ENCODE measurements around the gene GRAP2. TPM values are rescaled to one million over a fixed set of nuclear protein-coding genes. Genes with fewer than 3 reads are reported as not detected.

Gene GRAP2
- total RNA-seq, 6 donors from 2014 or later: 3.2 to 22.0 (median 7.2) TPM

- no peaks in the 10 kb centered on the region for H3K4me1 ChIP-seq
- TF ChIP-seq POLR2A (IDR thresholded peaks at IDR 0.05) (no peak), CTCF (IDR thresholded peaks at IDR 0.05) (no peak), EP300 (IDR thresholded peaks at IDR 0.05) (no peak), POLR2AphosphoS5 (IDR thresholded peaks at IDR 0.05) (no peak)
- peaks cover 0 to 3% (median 0%) of the 10 kb centered on the region in 4 donors for H3K27me3 ChIP-seq
- ATAC-seq (ENCODE audit: low FRiP score in 2 of 2) (no peak), DNase-seq (no peak)
- no peak overlapping the region for H3K27ac ChIP-seq
- 55 to 62% methylated on average over 4 of the region's 4 CpGs for WGBS, 2 donors
- H3K36me3 ChIP-seq: no peaks in the 10 kb centered on the region
- H3K9me3 ChIP-seq: no peaks in the 10 kb centered on the region
- no peak overlapping the region for H3K4me3 ChIP-seq
Observed at GRCh38 chr22:39935116-39935515, 34.2 kb downstream of the GRAP2 start.

GRCh38 chr22:39935612-39936011 lies 34.7 kb downstream of the GRAP2 start:
- ATAC-seq (ENCODE audit: low FRiP score in 2 of 2) (no peak), DNase-seq (no peak)
- no peak overlapping the region for H3K4me3 ChIP-seq
- TF ChIP-seq POLR2AphosphoS5 (IDR thresholded peaks at IDR 0.05): no peak
- TF ChIP-seq EP300 (IDR thresholded peaks at IDR 0.05): no peak
- no peak for TF ChIP-seq POLR2A (IDR thresholded peaks at IDR 0.05)
- TF ChIP-seq CTCF (IDR thresholded peaks at IDR 0.05): no peak
- H3K36me3 ChIP-seq: no peaks in the 10 kb centered on the region
- no peaks in the 10 kb centered on the region for H3K4me1 ChIP-seq
- no peaks in the 10 kb centered on the region for H3K9me3 ChIP-seq
- H3K27me3 ChIP-seq: peaks cover 0 to 3% (median 0%) of the 10 kb centered on the region in 4 donors
- no peak overlapping the region for H3K27ac ChIP-seq
- WGBS, 2 donors: 59 to 70% methylated on average over 6 of the region's 6 CpGs

GRCh38 chr22:39936523-39937145 lies 35.8 kb downstream of the GRAP2 start:
- 45 to 55% methylated on average over 6 of the region's 6 CpGs for WGBS, 2 donors
- peaks cover 0 to 3% (median 0%) of the 10 kb centered on the region in 4 donors for H3K27me3 ChIP-seq
- TF ChIP-seq CTCF (IDR thresholded peaks at IDR 0.05): no peak
- no peak for TF ChIP-seq POLR2AphosphoS5 (IDR thresholded peaks at IDR 0.05)
- TF ChIP-seq EP300 (IDR thresholded peaks at IDR 0.05): no peak
- no peak for TF ChIP-seq POLR2A (IDR thresholded peaks at IDR 0.05)
- H3K36me3 ChIP-seq: no peaks in the 10 kb centered on the region
- ATAC-seq (ENCODE audit: low FRiP score in 2 of 2): no peak
- DNase-seq: no peak
- no peaks in the 10 kb centered on the region for H3K9me3 ChIP-seq
- no peak overlapping the region for H3K4me3 ChIP-seq
- H3K4me1 ChIP-seq: no peaks in the 10 kb centered on the region
- H3K27ac ChIP-seq: no peak overlapping the region

- TF ChIP-seq POLR2AphosphoS5 (IDR thresholded peaks at IDR 0.05): no peak
- no peak for TF ChIP-seq EP300 (IDR thresholded peaks at IDR 0.05)
- no peak for TF ChIP-seq CTCF (IDR thresholded peaks at IDR 0.05)
- TF ChIP-seq POLR2A (IDR thresholded peaks at IDR 0.05): no peak
- Histone ChIP-seq H3K27ac (no peak overlapping the region), H3K36me3 (no peaks in the 10 kb centered on the region), H3K4me1 (no peaks in the 10 kb centered on the region), H3K4me3 (no peak overlapping the region), H3K27me3 (peaks cover 0 to 3% (median 0%) of the 10 kb centered on the region in 4 donors), H3K9me3 (no peaks in the 10 kb centered on the region)
- WGBS, 2 donors: 66 to 74% methylated on average over 3 of the region's 3 CpGs
- ATAC-seq (ENCODE audit: low FRiP score in 2 of 2) (no peak), DNase-seq (no peak)
Observed at GRCh38 chr22:39937906-39938305, 37.0 kb downstream of the GRAP2 start.

- WGBS, 2 donors: 83 to 84% methylated on average over 9 to 14 of the region's 14 CpGs
- Histone ChIP-seq H3K27me3 (peaks cover 0 to 3% (median 0%) of the 10 kb centered on the region in 4 donors), H3K4me1 (no peaks in the 10 kb centered on the region), H3K36me3 (no peaks in the 10 kb centered on the region), H3K4me3 (no peak overlapping the region), H3K27ac (no peak overlapping the region), H3K9me3 (no peaks in the 10 kb centered on the region)
- no peak for DNase-seq
- ATAC-seq (ENCODE audit: low FRiP score in 2 of 2): no peak
- TF ChIP-seq EP300 (IDR thresholded peaks at IDR 0.05) (no peak), POLR2A (IDR thresholded peaks at IDR 0.05) (no peak), CTCF (IDR thresholded peaks at IDR 0.05) (no peak), POLR2AphosphoS5 (IDR thresholded peaks at IDR 0.05) (no peak)
Observed at GRCh38 chr22:39938509-39939111, 37.7 kb downstream of the GRAP2 start.
